Spinal cord (tissue), 10 donors: ENCODE data around the gene MIOS. TPM values are rescaled to one million over a fixed set of nuclear protein-coding genes. Genes with fewer than 3 reads are reported as not detected.

Experiments
- DNase-seq, 6 donors: peaks; one replicate each; pipeline versions ENCODE4 v3.0.0 to v3.0.0-alpha.2; 2013 to 2015; ENCODE audit warnings: low spot score in 6 of 6, low read depth in 4 of 6
- H3K27ac ChIP-seq: one replicate; pipeline ENCODE4 v1.5.1; 2013; ENCODE audit warnings: low read depth, low read length, control low read depth
- H3K27me3 ChIP-seq: one replicate; pipeline ENCODE4 v1.6.1; 2013; ENCODE audit warnings: low read length; ENCODE audit not compliant: control insufficient read depth, insufficient read depth
- H3K36me3 ChIP-seq: one replicate; pipeline ENCODE4 v1.6.1; 2013; ENCODE audit warnings: low read length; ENCODE audit not compliant: control insufficient read depth, insufficient read depth
- H3K4me1 ChIP-seq: one replicate; pipeline ENCODE4 v1.6.1; 2013; ENCODE audit warnings: low read length; ENCODE audit not compliant: control insufficient read depth, insufficient read depth
- H3K4me3 ChIP-seq: one replicate; pipeline ENCODE4 v1.5.1; 2013; ENCODE audit warnings: low read depth, low read length, control low read depth
- H3K9me3 ChIP-seq: one replicate; pipeline ENCODE4 v1.6.1; 2013; ENCODE audit warnings: low read length; ENCODE audit not compliant: control insufficient read depth, insufficient read depth
- WGBS: methylation state at CpG from one replicate; pipeline ENCODE4 v1.1.5; 2013; ENCODE audit warnings: missing lambda C conversion rate; ENCODE audit not compliant: insufficient coverage; 5-methylcytosine and 5-hydroxymethylcytosine counted together
- polyA plus RNA-seq, 2 donors: library from polyadenylated mRNA; unstranded; fragments of 120-200 nt; gene quantifications; one replicate each; pipeline ENCODE4 v1.2.1, GENCODE V29; 2013; ENCODE audit not compliant: insufficient read length in 2 of 2
- total RNA-seq, 2 donors: library from RNA; depleted of rRNA in 1 of 2; stranded (reverse); fragments of 120-200 nt in 1 of 2; fragments of >200 nt in 1 of 2; gene quantifications; one replicate each; pipeline versions ENCODE4 v1.2.3 to v1.2.4, GENCODE V29; 2013 to 2014
- donor health status: healthy.

MIOS gene
- total and polyA plus RNA-seq, 4 donors: 23.4 to 60.4 (median 33.1) TPM

DNA sequence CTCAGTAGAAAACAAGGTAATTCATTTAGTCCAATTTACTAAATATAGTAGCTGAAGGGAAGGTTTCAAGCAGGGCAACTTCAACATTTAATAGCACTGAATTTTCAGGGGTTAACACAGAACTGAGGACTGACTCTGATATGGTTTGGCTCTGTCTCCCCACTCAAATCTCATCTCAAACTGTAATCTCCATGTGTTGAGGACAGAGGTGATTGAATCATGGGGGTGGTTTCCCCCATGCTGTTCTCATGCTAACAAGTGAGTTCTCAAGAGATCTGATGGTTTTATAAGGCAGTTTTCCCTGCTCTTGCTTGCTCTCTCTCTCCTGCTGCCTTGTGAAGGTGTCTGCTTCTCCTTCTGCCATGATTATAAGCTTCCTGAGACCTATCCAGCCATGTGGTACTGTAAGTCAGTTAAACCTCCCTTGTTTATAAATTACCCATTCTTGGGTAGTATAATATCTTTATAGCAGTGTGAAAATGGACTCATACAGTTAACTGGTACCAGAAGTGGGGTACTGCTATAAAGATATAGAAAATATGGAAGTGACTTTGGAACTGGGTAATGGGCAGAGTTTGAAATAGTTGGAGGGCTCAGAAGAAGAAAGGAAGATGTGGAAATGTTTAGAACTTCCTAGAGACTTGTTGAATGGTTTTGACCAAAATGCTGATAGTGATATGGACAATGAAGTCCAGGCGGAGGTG is 64.1 kb downstream of the MIOS start:
- WGBS: 100% methylated on average over 1 of the region's 1 CpG
- no peaks in the 10 kb centered on the region for H3K9me3 ChIP-seq
- no peak overlapping the region for H3K4me3 ChIP-seq
- no peak for DNase-seq
- H3K27me3 ChIP-seq: no peaks in the 10 kb centered on the region
- H3K4me1 ChIP-seq: no peaks in the 10 kb centered on the region
- no peaks in the 10 kb centered on the region for H3K36me3 ChIP-seq
- no peak overlapping the region for H3K27ac ChIP-seq

DNA sequence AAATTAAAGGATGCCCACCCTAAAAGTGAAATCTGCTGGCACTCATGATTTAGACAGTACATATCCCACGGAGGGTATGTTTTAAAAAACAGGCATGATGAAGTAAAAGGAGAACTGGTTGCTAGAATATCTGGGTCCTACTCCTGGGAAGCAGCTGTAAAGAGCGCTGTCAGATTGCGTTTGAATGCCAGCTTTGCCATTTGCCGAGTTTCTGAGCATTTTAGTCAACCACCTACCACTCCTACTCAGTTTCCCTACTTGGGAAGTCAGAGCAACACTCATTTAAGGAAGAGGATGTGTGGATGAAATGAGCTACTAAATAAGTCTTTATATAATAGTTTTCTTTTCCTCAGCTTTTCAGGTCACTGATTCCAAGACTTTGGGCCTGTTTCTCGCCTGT is 72.7 kb downstream of the MIOS start:
- 11% methylated on average over 3 of the region's 5 CpGs for WGBS
- no peaks in the 10 kb centered on the region for H3K9me3 ChIP-seq
- DNase-seq: no peak
- peak overlapping the region; percentile 90 for H3K4me3 ChIP-seq
- H3K27ac ChIP-seq: no peak overlapping the region
- H3K4me1 ChIP-seq: peaks cover 3% of the 10 kb centered on the region
- no peaks in the 10 kb centered on the region for H3K36me3 ChIP-seq
- H3K27me3 ChIP-seq: no peaks in the 10 kb centered on the region

DNA sequence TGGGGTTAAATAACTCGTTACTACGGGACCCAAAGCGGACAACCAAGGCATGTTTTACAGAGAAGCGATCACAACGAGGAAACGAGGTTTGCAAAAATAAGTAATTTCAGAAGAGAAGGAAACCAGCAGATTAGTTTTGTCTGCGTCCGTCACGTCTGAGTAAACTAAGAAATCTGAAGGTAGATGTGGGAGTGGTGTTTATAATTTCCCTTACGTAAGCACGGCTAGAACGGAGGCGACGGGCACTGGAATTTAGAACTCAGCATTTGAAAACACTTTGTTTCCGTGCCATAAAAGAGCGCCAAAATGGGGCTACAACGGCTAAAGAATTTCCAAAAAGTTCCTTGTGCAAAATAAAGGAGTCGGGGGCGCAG is 73.2 kb downstream of the MIOS start:
- DNase-seq: peak in 2 of 6 donors; percentile 9 to 13
- under 1% methylated on average over 19 of the region's 19 CpGs for WGBS
- H3K9me3 ChIP-seq: no peaks in the 10 kb centered on the region
- H3K4me1 ChIP-seq: peaks cover 3% of the 10 kb centered on the region
- H3K27me3 ChIP-seq: no peaks in the 10 kb centered on the region
- no peaks in the 10 kb centered on the region for H3K36me3 ChIP-seq
- H3K4me3 ChIP-seq: peak overlapping the region; percentile 90
- H3K27ac ChIP-seq: peak overlapping the region; percentile 75

DNA sequence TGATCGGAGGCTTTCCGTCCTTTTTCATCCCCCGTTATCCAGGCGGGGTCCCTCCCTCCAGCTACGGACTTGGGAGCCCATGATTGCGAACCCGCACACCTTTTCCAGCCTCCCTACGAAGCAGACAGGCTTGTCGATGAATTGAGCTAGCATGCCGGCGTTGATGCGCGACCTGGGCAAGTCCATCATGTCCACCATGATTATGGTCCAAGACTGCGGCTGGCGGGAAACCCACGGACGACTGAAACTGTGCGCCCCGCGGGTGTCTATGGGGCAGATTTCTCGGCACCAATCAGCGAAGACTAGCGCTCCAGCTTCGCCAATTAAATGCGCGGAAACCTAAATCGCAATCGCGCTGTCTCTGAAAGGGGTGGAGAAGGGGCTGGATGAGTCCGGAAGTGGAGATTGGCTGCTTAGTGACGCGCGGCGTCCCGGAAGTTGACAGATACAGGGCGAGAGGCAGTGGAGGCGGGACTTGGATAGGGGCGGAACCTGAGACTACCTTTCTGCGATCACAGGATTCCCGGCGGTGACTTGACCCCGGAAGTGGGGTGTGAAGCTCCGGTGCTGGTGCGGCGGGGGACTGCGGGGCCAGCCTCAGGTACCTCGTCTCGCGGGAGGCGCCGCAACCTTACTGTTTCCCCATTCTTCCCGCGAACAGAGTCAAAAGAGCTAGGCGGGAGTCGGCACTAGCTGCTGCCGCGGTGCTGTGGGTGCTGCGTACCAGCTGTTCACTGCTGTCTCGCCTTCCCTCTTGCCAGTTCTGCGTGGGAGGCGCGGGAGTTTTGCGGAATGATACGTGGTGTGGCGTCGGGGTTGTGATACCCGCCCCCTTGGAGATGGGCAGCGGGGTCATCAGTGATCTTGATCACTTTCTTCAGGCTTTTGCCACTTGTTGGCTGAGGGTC is 73.8 kb downstream of the MIOS start, which contains the start of gene UMAD1:
Gene UMAD1, plus strand, starts transcription at position 532 of the 908 bp plus-strand sequence. CDS start 32,620 bp downstream, outside the sequence.
- H3K36me3 ChIP-seq: no peaks in the 10 kb centered on the region

DNA sequence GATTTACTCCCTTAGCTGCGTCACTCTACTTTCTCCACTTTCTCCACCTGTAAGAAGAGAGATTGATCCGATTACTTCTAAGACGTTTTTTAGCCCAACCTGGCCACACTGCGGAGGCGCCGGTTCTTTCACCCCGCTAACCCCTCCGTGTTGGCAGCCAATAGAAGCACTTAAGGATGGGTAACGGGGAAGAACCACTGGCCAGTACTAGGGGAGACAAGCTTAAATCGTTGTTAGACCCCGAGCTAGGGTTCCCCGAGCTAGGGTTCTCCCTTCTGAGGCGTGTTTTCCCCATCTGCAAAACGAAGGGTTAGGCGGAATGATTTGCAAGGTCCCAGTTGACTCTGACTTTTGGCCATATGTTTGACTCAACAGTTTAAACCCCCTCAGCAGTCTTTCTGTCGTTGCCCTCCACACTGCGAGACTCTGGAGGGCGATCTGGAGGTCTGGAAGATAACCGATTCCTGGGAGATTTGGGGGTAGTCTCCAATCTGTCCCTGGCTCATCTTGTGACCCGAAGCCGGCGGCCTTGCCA is 74.5 kb downstream of the MIOS start:
- H3K27ac ChIP-seq: peak overlapping the region; percentile 91
- no peaks in the 10 kb centered on the region for H3K36me3 ChIP-seq
- DNase-seq: peak in 2 of 6 donors; percentile 3 to 9
- peaks cover 3% of the 10 kb centered on the region for H3K4me1 ChIP-seq
- H3K9me3 ChIP-seq: no peaks in the 10 kb centered on the region
- under 1% methylated on average over 14 of the region's 22 CpGs for WGBS
- H3K27me3 ChIP-seq: no peaks in the 10 kb centered on the region
- peak overlapping the region; percentile 90 for H3K4me3 ChIP-seq

More for the DNA sequence above, 73.8 kb downstream of the MIOS start, which contains the start of gene UMAD1:
- Histone ChIP-seq H3K27ac (peak within 1 kb of the TSS; percentile 91), H3K4me3 (peak within 1 kb of the TSS; percentile 90), H3K4me1 (peaks cover 3% of the 10 kb centered on the region), H3K27me3 (no peaks in the 10 kb centered on the region), H3K9me3 (no peaks in the 10 kb centered on the region)
- DNase-seq: peak; percentile 94 to 100 (median 98)
- under 1% methylated on average over 67 of the region's 68 CpGs for WGBS

DNA sequence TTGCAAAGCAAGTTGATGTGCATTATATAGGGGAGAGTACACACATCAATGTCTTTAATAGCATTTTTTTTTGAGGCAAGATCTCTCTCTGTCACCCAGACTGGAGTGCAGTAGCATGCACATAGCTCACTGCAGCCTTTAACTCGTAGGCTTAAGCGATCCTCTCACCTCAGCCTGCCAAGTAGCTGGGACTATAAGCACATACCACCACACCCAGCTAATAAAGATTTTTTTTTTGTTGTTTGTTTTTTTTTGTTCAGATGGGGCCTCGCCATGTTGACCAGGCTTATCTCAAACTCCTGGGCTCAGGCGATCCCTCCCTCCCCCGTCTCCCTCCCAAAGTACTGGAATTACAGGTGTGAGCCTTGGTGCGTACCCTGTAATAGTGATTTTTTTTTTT is 75.4 kb downstream of the MIOS start:
- no peak overlapping the region for H3K27ac ChIP-seq
- H3K9me3 ChIP-seq: no peaks in the 10 kb centered on the region
- no peak for DNase-seq
- no CpG with 5 or more reads among the region's 6 CpGs for WGBS
- peaks cover 3% of the 10 kb centered on the region for H3K4me1 ChIP-seq
- no peaks in the 10 kb centered on the region for H3K36me3 ChIP-seq
- H3K27me3 ChIP-seq: no peaks in the 10 kb centered on the region
- H3K4me3 ChIP-seq: no peak overlapping the region

DNA sequence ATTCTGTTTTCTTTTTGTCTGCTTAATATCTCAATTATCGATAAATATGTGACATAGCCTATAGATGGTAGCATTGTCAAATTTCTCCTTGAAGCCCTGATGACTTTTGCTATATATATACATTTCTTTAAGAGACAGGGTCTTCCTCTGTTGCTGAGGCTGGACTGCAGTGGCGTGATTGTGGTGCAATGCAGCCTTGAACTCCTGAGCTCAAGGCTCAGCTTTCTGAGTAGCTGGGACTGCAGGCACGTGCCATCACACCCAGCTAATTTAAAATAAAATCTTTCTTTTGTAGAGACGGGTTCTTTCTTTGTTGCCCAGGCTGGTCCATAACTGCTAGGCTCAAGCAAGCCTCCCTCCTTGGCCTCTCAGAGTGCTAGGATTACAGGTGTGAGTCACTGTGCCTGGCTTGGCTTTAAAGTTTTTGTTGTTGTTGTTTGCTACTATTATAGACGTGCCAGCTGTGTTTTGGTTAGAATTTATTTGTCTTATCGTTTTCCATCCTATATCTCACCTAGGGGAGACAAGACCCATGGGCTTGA is 80.9 kb downstream of the MIOS start:
- 100% methylated on average over 1 of the region's 6 CpGs for WGBS
- Histone ChIP-seq H3K27me3 (no peaks in the 10 kb centered on the region), H3K27ac (no peak overlapping the region), H3K4me1 (no peaks in the 10 kb centered on the region), H3K9me3 (no peaks in the 10 kb centered on the region), H3K4me3 (no peak overlapping the region), H3K36me3 (no peaks in the 10 kb centered on the region)
- DNase-seq: no peak

DNA sequence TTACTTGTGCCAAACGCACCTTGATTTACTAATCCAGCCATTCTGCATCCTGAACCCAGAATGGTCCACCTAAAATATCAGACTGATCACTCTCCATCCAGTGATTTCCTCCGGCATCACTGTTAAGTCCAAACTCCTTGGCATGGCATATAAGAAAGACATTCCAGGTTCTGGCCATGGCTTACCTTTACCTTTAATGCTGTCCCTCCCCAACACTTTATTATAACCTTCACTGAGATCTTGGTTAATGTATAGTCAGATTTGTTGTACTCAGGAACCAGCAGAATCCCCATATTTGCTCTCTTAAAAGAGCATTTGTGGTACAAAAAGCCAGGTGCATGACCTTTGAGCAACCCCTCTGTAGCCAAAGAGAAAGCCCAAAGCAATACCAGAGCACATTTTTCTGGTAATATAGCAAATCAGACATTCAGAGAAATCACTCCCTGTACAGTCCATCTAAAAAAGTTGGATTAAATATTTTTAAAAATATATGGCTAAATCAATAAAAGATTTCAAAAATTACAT is 84.1 kb downstream of the MIOS start:
- WGBS: 100% methylated on average over 2 of the region's 2 CpGs
- no peaks in the 10 kb centered on the region for H3K27me3 ChIP-seq
- H3K36me3 ChIP-seq: no peaks in the 10 kb centered on the region
- no peaks in the 10 kb centered on the region for H3K4me1 ChIP-seq
- H3K9me3 ChIP-seq: no peaks in the 10 kb centered on the region
- H3K4me3 ChIP-seq: no peak overlapping the region
- no peak for DNase-seq
- no peak overlapping the region for H3K27ac ChIP-seq

DNA sequence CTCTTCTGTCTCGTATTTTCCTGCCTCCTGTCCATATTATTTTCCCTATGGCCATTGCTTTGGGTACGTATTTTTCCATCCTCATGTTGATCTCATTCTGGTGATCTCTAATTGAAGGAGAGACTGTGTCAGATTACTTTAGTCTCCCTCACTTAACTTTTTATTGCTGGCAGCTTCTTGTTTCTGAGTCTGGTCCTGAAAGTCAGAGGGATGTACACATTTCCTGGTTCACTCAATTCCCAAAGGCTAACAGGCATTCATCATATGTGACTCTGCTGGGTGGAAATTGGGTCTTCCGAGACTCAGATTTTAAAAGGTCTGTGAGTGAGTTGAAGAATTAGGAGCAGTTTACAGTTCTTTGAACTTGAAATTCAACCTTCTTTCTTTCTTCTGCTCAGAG is 84.8 kb downstream of the MIOS start:
- no peaks in the 10 kb centered on the region for H3K9me3 ChIP-seq
- no peak overlapping the region for H3K27ac ChIP-seq
- no peaks in the 10 kb centered on the region for H3K36me3 ChIP-seq
- WGBS: 100% methylated on average over 1 of the region's 3 CpGs
- DNase-seq: no peak
- no peak overlapping the region for H3K4me3 ChIP-seq
- H3K4me1 ChIP-seq: no peaks in the 10 kb centered on the region
- no peaks in the 10 kb centered on the region for H3K27me3 ChIP-seq
